ENCODE data around the gene SREK1IP1. TPM values are rescaled to one million over a fixed set of nuclear protein-coding genes. Genes with fewer than 3 reads are reported as not detected.
A peak's percentile ranks its signal among the peaks of the same experiment; 100 is the strongest.

Gene SREK1IP1
- total and polyA plus RNA-seq, 8 donors = 17.1 to 27.2 (median 22.6) TPM

DNA sequence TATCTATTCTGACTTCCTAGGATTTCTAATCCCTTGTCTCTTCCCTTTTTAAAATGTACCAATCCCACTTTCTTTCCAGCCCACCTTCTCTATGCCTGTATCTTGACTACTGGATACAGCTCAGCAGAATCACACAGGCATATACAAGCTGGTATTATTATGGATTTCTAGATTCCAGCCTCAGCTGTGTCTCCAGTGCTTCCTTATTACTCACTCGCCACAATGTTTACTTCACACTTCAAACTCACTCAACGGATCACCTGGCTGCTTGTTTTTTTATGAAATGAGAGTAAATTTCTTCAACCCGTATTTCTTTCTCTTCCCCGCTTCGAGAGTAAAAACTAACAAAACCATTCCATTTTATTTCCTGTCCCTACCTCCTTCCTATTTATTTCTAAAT lies 39.0 kb upstream of the SREK1IP1 start:
- intact Hi-C loops (cut with DNase I) = loop anchor here in 1 of 2 donors (5.0 kb wide), 1 partner anchor 675 kb away; the partner anchor contains the start of gene ADAMTS6
- TF ChIP-seq CTCF (IDR thresholded peaks at IDR 0.05) = no peak
- Histone ChIP-seq H3K36me3 (peaks cover 0 to 26% of the 10 kb centered on the region in 2 donors), H3K4me3 (no peak overlapping the region), H3K27ac (peak overlapping the region; percentile 24 to 61), H3K4me1 (no peaks in the 10 kb centered on the region), H3K27me3 (no peaks in the 10 kb centered on the region), H3K9me3 (no peaks in the 10 kb centered on the region)
- DNase-seq (peak in 1 of 4 donors; percentile 38), ATAC-seq (peak; percentile 95)

DNA sequence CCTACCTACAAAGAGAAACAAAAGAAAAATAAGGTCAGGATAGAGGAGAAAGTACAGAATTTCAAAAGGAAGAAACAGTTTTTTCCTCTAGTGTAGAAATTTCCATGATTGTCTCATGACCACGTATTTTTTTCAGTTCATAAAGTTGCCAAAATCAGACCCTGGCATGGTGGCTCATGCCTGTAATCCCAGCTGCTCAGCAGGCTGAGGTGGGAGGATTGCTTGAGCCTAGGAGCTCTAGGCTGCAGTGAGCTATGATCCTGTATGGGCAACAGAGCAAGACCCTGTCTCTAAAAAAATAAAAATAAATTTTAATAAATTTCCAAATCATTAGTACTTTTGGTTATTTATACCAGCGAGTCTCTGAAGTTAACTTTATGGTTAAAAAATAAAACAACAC lies 38.0 kb upstream of the SREK1IP1 start:
- no peaks in the 10 kb centered on the region for H3K4me1 ChIP-seq
- H3K36me3 ChIP-seq = peaks cover 0 to 31% of the 10 kb centered on the region in 2 donors
- no peak overlapping the region for H3K4me3 ChIP-seq
- no peaks in the 10 kb centered on the region for H3K9me3 ChIP-seq
- H3K27me3 ChIP-seq = no peaks in the 10 kb centered on the region
- no peak overlapping the region for H3K27ac ChIP-seq
- intact Hi-C loops (cut with DNase I) = loop anchor here in 1 of 2 donors (5.0 kb wide), 1 partner anchor 676 kb away; the partner anchor contains the start of gene ADAMTS6
- DNase-seq (no peak), ATAC-seq (no peak)
- no peak for TF ChIP-seq CTCF (IDR thresholded peaks at IDR 0.05)

DNA sequence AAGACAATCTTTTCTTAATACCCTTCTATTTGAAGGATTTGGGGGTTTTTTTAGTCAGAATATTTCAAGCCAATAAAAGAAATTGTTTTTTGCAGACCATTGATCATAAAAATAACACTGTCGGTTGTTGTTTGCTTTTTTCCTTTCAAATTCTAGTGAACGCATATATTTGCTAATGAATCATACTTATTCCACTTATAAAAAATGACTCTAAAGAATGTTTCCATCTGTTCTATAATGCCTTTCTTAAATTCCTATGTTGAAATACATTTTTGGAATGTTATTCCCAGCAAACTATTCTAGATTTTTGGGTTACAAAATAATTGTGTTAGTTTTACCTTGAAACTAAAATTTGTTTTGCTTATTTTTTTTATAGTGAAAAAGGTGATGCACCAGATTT lies 32.4 kb upstream of the SREK1IP1 start:
- no peak overlapping the region for H3K27ac ChIP-seq
- peaks cover 0 to 30% of the 10 kb centered on the region in 2 donors for H3K36me3 ChIP-seq
- H3K9me3 ChIP-seq = no peaks in the 10 kb centered on the region
- no peak overlapping the region for H3K4me3 ChIP-seq
- TF ChIP-seq CTCF (IDR thresholded peaks at IDR 0.05) = no peak
- H3K4me1 ChIP-seq = no peaks in the 10 kb centered on the region
- no peaks in the 10 kb centered on the region for H3K27me3 ChIP-seq
- no peak for ATAC-seq
- intact Hi-C loops (cut with DNase I) = no loop called here
- DNase-seq = no peak

- Histone ChIP-seq H3K36me3 (peaks cover 0 to 11% of the 10 kb centered on the region in 2 donors), H3K27me3 (no peaks in the 10 kb centered on the region), H3K9me3 (no peaks in the 10 kb centered on the region), H3K4me1 (no peaks in the 10 kb centered on the region), H3K4me3 (no peak overlapping the region), H3K27ac (no peak overlapping the region)
- intact Hi-C loops (cut with DNase I) = no loop called here
- no peak for TF ChIP-seq CTCF (IDR thresholded peaks at IDR 0.05)
- DNase-seq = no peak
- no peak for ATAC-seq
Observed at GRCh38 chr5:64796301-64796700, 27.8 kb upstream of the SREK1IP1 start.

GRCh38 chr5:64794053-64794770 lies 25.7 kb upstream of the SREK1IP1 start:
- no peaks in the 10 kb centered on the region for H3K36me3 ChIP-seq
- ATAC-seq (no peak), DNase-seq (no peak)
- no peak overlapping the region for H3K27ac ChIP-seq
- no peaks in the 10 kb centered on the region for H3K27me3 ChIP-seq
- intact Hi-C loops (cut with DNase I) = no loop called here
- H3K4me1 ChIP-seq = no peaks in the 10 kb centered on the region
- H3K9me3 ChIP-seq = no peaks in the 10 kb centered on the region
- no peak for TF ChIP-seq CTCF (IDR thresholded peaks at IDR 0.05)
- H3K4me3 ChIP-seq = no peak overlapping the region

All from left lung (tissue), 10 donors.